K562 (cell line): ENCODE measurements around the gene ENC1. TPM values are rescaled to one million over a fixed set of nuclear protein-coding genes. Genes with fewer than 3 reads are reported as not detected.

ENCODE experiments used
- CBFA2T3 ChIP-seq: fragments of 450-650 bp; IDR thresholded peaks from 2 replicates; pipeline ENCODE4 v1.6.1; 2017
- EGR1 ChIP-seq: fragments of 450-650 bp; conservative IDR thresholded peaks from 2 replicates; pipeline ENCODE4 v1.6.1; 2017; ENCODE audit warnings: mild to moderate bottlenecking
- MECOM ChIP-seq: fragments of 250-450 bp; sonication (Bioruptor Pico); IDR thresholded peaks from 2 replicates; pipeline ENCODE4 v1.8.0; 2022; ENCODE audit warnings: inconsistent platforms
- MEF2D ChIP-seq: conservative IDR thresholded peaks from 2 replicates; pipeline ENCODE4 v1.6.1; 2016; ENCODE audit warnings: low read depth, missing genetic modification characterization, missing compliant biosample characterization
- NFE2L1 ChIP-seq: fragments of 450-650 bp; IDR thresholded peaks from 2 replicates; pipeline ENCODE4 v1.6.1; 2016; ENCODE audit warnings: missing genetic modification characterization, low read depth, mild to moderate bottlenecking, missing compliant biosample characterization, moderate library complexity, borderline replicate concordance
- NFIX ChIP-seq: fragments of 250-450 bp; sonication (Bioruptor Pico); IDR thresholded peaks from 2 replicates; pipeline ENCODE4 v1.4.0; 2020; ENCODE audit warnings: low read depth, mild to moderate bottlenecking, moderate library complexity
- PTRF ChIP-seq: fragments of 450-650 bp; IDR thresholded peaks from 2 replicates; pipeline ENCODE4 v1.6.1; 2016; ENCODE audit warnings: mild to moderate bottlenecking, missing genetic modification characterization, missing compliant biosample characterization
- ZNF143 ChIP-seq: sonication (generic); formaldehyde crosslinking; IDR thresholded peaks from 2 replicates; pipeline ENCODE4 v1.9.0; 2022; ENCODE audit warnings: mild to moderate bottlenecking, missing genetic modification reagents
- ZNF780A ChIP-seq: fragments of 250-450 bp; sonication (Bioruptor Pico); IDR thresholded peaks from 2 replicates; pipeline ENCODE4 v1.5.0; 2021; ENCODE audit warnings: mild to moderate bottlenecking
- polyA plus RNA-seq, 8 experiments: library from polyadenylated mRNA; depleted of rRNA in 4 of 8; stranded (reverse) in 5 of 8; unstranded in 3 of 8; fragments of >200 nt; fragmentation: Nextera tagmentation in 2 of 8; fragmentation: Illumina TruSeq in 1 of 8; extraction: Ambion mirVana in 2 of 8; extraction: Trizol in 1 of 8; gene quantifications; 2 replicates each; pipeline versions ENCODE4 v1.2.1 to v1.2.3, GENCODE V29; 2011 to 2014; ENCODE audit warnings: inconsistent platforms in 1 of 8, missing spikeins in 1 of 8
- total RNA-seq, 7 experiments: library from RNA; depleted of rRNA in 6 of 7; stranded (reverse); fragments of >200 nt in 6 of 7; fragmentation: Illumina TruSeq in 2 of 7; extraction: Trizol in 2 of 7; gene quantifications; 2 replicates each; pipeline versions ENCODE4 v1.2.1 to v1.2.3, GENCODE V29; 2011 to 2021; ENCODE audit warnings: low replicate concordance in 1 of 7
- TF ChIP-seq, protein P1 (sequence below): fragments of 250-450 bp; sonication (Bioruptor Pico); IDR thresholded peaks from 2 replicates; pipeline ENCODE4 v1.9.0; 2021; ENCODE audit warnings: mild to moderate bottlenecking, inconsistent platforms
- TF ChIP-seq, protein P2 (sequence below): fragments of 450-650 bp; IDR thresholded peaks from 2 replicates; pipeline ENCODE4 v1.6.1; 2014; ENCODE audit warnings: low read depth, mild to moderate bottlenecking, moderate library complexity, borderline replicate concordance
- TF ChIP-seq, protein P3 (sequence below): fragments of 450-650 bp; formaldehyde crosslinking; IDR thresholded peaks from 2 replicates; pipeline ENCODE4 v1.4.0; 2020; ENCODE audit warnings: mild to moderate bottlenecking, moderate library complexity
- TF ChIP-seq, protein P4 (sequence below): fragments of 450-650 bp; formaldehyde crosslinking; IDR thresholded peaks from 2 replicates; pipeline ENCODE4 v1.4.0; 2020; ENCODE audit warnings: mild to moderate bottlenecking
- TF ChIP-seq, protein P5 (sequence below): fragments of 250-450 bp; sonication (Bioruptor Pico); IDR thresholded peaks from 2 replicates; pipeline ENCODE4 v1.4.0; 2020; ENCODE audit warnings: mild to moderate bottlenecking, moderate library complexity, borderline replicate concordance
- TF ChIP-seq, protein P6 (sequence below): fragments of 250-450 bp; sonication (Bioruptor Pico); IDR thresholded peaks from 2 replicates; pipeline ENCODE4 v1.5.0; 2022; ENCODE audit warnings: mild to moderate bottlenecking

The ENC1 gene
- total and polyA plus RNA-seq, 9 of the 15 experiments (the other 6 are each of a cell fraction or from before 2014, with no cell fraction given), result 0.17 to 3.2 (median 0.97) TPM

DNA sequence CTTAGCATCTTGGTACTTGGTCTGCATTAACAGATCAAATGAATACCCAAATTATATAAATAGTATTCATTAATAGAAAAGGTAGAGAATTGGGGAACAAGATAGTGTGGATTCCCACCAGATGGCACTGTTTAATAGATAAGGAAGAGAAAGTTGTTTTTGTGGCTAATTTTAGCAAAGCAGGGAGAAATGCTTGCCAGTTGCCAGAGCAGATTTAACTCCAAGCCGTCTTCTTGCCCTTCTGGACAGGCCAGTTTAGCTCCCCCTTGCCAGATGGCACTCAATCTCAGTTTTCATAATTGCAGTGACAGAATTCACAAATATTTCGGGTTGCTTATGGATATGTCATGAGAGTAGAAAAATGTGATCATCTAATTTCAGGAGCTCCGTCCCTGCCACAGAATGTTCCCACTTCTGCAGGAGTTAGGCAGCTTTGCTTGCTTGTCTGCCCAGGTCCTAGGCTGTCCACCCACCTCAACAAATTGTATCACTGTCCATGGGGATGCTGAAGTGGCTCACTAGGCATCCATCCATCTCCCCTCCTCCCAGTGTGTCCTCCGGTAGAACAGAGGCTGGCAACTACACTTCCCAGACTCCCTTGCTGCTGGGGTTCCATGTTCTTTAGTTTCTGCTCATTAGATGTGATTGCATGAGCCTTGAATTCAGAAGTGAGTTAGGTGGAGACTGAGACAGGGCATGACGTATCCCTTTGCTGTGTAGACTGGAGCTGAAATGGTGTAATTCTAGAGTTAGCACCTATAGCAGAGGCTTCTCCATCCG is 32.7 kb upstream of the ENC1 start (continued):
- TF ChIP-seq EGR1, result no peak
- TF ChIP-seq, protein P1, sequence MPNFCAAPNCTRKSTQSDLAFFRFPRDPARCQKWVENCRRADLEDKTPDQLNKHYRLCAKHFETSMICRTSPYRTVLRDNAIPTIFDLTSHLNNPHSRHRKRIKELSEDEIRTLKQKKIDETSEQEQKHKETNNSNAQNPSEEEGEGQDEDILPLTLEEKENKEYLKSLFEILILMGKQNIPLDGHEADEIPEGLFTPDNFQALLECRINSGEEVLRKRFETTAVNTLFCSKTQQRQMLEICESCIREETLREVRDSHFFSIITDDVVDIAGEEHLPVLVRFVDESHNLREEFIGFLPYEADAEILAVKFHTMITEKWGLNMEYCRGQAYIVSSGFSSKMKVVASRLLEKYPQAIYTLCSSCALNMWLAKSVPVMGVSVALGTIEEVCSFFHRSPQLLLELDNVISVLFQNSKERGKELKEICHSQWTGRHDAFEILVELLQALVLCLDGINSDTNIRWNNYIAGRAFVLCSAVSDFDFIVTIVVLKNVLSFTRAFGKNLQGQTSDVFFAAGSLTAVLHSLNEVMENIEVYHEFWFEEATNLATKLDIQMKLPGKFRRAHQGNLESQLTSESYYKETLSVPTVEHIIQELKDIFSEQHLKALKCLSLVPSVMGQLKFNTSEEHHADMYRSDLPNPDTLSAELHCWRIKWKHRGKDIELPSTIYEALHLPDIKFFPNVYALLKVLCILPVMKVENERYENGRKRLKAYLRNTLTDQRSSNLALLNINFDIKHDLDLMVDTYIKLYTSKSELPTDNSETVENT (CRISPR knock-in tag), result no peak
- 0 out of 2 replicates have a peak, but pooled peaks have one; percentile 52 for TF ChIP-seq MEF2D (tag)
- no peak for TF ChIP-seq ZNF780A (CRISPR knock-in tag)
- no peak for TF ChIP-seq PTRF
- TF ChIP-seq, protein P2, sequence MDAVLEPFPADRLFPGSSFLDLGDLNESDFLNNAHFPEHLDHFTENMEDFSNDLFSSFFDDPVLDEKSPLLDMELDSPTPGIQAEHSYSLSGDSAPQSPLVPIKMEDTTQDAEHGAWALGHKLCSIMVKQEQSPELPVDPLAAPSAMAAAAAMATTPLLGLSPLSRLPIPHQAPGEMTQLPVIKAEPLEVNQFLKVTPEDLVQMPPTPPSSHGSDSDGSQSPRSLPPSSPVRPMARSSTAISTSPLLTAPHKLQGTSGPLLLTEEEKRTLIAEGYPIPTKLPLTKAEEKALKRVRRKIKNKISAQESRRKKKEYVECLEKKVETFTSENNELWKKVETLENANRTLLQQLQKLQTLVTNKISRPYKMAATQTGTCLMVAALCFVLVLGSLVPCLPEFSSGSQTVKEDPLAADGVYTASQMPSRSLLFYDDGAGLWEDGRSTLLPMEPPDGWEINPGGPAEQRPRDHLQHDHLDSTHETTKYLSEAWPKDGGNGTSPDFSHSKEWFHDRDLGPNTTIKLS, result no peak
- TF ChIP-seq, protein P3, sequence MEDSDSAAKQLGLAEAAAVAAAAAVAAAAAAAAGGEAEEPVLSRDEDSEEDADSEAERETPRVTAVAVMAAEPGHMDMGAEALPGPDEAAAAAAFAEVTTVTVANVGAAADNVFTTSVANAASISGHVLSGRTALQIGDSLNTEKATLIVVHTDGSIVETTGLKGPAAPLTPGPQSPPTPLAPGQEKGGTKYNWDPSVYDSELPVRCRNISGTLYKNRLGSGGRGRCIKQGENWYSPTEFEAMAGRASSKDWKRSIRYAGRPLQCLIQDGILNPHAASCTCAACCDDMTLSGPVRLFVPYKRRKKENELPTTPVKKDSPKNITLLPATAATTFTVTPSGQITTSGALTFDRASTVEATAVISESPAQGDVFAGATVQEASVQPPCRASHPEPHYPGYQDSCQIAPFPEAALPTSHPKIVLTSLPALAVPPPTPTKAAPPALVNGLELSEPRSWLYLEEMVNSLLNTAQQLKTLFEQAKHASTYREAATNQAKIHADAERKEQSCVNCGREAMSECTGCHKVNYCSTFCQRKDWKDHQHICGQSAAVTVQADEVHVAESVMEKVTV (CRISPR knock-in tag), result peak; percentile 54
- TF ChIP-seq NFIX, result no peak
- no peak for TF ChIP-seq NFE2L1 (tag)
- peak; percentile 58; the same call in 1 of the 2 replicates for TF ChIP-seq ZNF143 (CRISPR knock-in tag)
- TF ChIP-seq MECOM (CRISPR knock-in tag), result no peak
- TF ChIP-seq, protein P4, sequence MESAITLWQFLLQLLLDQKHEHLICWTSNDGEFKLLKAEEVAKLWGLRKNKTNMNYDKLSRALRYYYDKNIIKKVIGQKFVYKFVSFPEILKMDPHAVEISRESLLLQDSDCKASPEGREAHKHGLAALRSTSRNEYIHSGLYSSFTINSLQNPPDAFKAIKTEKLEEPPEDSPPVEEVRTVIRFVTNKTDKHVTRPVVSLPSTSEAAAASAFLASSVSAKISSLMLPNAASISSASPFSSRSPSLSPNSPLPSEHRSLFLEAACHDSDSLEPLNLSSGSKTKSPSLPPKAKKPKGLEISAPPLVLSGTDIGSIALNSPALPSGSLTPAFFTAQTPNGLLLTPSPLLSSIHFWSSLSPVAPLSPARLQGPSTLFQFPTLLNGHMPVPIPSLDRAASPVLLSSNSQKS (CRISPR knock-in tag), result no peak
- TF ChIP-seq CBFA2T3, result no peak
- TF ChIP-seq, protein P5, sequence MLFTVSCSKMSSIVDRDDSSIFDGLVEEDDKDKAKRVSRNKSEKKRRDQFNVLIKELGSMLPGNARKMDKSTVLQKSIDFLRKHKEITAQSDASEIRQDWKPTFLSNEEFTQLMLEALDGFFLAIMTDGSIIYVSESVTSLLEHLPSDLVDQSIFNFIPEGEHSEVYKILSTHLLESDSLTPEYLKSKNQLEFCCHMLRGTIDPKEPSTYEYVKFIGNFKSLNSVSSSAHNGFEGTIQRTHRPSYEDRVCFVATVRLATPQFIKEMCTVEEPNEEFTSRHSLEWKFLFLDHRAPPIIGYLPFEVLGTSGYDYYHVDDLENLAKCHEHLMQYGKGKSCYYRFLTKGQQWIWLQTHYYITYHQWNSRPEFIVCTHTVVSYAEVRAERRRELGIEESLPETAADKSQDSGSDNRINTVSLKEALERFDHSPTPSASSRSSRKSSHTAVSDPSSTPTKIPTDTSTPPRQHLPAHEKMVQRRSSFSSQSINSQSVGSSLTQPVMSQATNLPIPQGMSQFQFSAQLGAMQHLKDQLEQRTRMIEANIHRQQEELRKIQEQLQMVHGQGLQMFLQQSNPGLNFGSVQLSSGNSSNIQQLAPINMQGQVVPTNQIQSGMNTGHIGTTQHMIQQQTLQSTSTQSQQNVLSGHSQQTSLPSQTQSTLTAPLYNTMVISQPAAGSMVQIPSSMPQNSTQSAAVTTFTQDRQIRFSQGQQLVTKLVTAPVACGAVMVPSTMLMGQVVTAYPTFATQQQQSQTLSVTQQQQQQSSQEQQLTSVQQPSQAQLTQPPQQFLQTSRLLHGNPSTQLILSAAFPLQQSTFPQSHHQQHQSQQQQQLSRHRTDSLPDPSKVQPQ (CRISPR knock-in tag), result no peak
- TF ChIP-seq, protein P6, sequence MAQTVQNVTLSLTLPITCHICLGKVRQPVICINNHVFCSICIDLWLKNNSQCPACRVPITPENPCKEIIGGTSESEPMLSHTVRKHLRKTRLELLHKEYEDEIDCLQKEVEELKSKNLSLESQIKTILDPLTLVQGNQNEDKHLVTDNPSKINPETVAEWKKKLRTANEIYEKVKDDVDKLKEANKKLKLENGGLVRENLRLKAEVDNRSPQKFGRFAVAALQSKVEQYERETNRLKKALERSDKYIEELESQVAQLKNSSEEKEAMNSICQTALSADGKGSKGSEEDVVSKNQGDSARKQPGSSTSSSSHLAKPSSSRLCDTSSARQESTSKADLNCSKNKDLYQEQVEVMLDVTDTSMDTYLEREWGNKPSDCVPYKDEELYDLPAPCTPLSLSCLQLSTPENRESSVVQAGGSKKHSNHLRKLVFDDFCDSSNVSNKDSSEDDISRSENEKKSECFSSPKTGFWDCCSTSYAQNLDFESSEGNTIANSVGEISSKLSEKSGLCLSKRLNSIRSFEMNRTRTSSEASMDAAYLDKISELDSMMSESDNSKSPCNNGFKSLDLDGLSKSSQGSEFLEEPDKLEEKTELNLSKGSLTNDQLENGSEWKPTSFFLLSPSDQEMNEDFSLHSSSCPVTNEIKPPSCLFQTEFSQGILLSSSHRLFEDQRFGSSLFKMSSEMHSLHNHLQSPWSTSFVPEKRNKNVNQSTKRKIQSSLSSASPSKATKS (CRISPR knock-in tag), result no peak
